Spleen (tissue), 11 donors: ENCODE data around the gene PROSER3. TPM values are rescaled to one million over a fixed set of nuclear protein-coding genes. Genes with fewer than 3 reads are reported as not detected.

Source experiments
- DNase-seq: peaks from one replicate; pipeline ENCODE4 v3.0.0-alpha.2; 2020
- H3K27ac ChIP-seq, 8 donors: fragments of 200-600 bp; sonication (generic) in 7 of 8; 1 replicate in 4 of 8; 2 replicates in 4 of 8; pipeline versions ENCODE4 v1.5.0 to v1.8.0; 2016 to 2021; ENCODE audit warnings: inconsistent platforms in 4 of 8, mild to moderate bottlenecking in 4 of 8, moderate library complexity in 1 of 8
- H3K27me3 ChIP-seq, 7 donors: fragments of 200-600 bp; sonication (generic) in 6 of 7; replicated peaks in 1 of 7; 1 replicate in 4 of 7; 2 replicates in 3 of 7; pipeline versions ENCODE4 v1.5.0 to v1.8.0; 2016 to 2021; ENCODE audit warnings: inconsistent platforms in 3 of 7, mild to moderate bottlenecking in 1 of 7
- H3K36me3 ChIP-seq, 6 donors: fragments of 200-600 bp; sonication (generic) in 5 of 6; 1 replicate in 4 of 6; 2 replicates in 2 of 6; pipeline versions ENCODE4 v1.5.0 to v1.8.0; 2016 to 2021; ENCODE audit warnings: inconsistent platforms in 2 of 6
- H3K4me1 ChIP-seq, 6 donors: fragments of 200-600 bp; sonication (generic) in 5 of 6; 1 replicate in 3 of 6; 2 replicates in 3 of 6; pipeline versions ENCODE4 v1.5.0 to v1.8.0; 2016 to 2021; ENCODE audit warnings: inconsistent platforms in 3 of 6
- H3K4me3 ChIP-seq, 8 donors: fragments of 200-600 bp; sonication (generic) in 7 of 8; 1 replicate in 4 of 8; 2 replicates in 4 of 8; pipeline versions ENCODE4 v1.5.0 to v1.8.0; 2016 to 2021; ENCODE audit warnings: inconsistent platforms in 4 of 8, mild to moderate bottlenecking in 4 of 8, moderate library complexity in 2 of 8
- H3K9me3 ChIP-seq, 8 donors: fragments of 200-600 bp; sonication (generic) in 7 of 8; 1 replicate in 4 of 8; 2 replicates in 4 of 8; pipeline versions ENCODE4 v1.5.0 to v1.8.0; 2016 to 2021; ENCODE audit warnings: inconsistent platforms in 4 of 8
- CTCF ChIP-seq, 11 experiments: fragments of 200-600 bp in 7 of 11; fragments of 450-650 bp in 4 of 11; sonication (generic) in 4 of 11; IDR thresholded peaks in 8 of 11; conservative IDR thresholded peaks in 3 of 11; 1 replicate in 7 of 11; 2 replicates in 4 of 11; pipeline versions ENCODE4 v1.4.0 to v1.8.0; 2016 to 2021; ENCODE audit warnings: antibody characterized with exemption in 11 of 11, inconsistent platforms in 4 of 11, mild to moderate bottlenecking in 1 of 11
- POLR2A ChIP-seq, 3 donors: fragments of 450-650 bp; IDR thresholded peaks; one replicate each; pipeline ENCODE4 v1.5.1; 2017; ENCODE audit warnings: antibody characterized with exemption in 3 of 3, mild to moderate bottlenecking in 1 of 3
- POLR2AphosphoS5 ChIP-seq, 3 donors: sonication (generic); formaldehyde crosslinking; IDR thresholded peaks; one replicate each; pipeline ENCODE4 v1.5.1; 2017; ENCODE audit warnings: antibody characterized with exemption in 3 of 3
- WGBS, 5 donors: extraction: QIAGEN DNeasy Blood & Tissue Kit in 3 of 5; methylation state at CpG; one replicate each; pipeline versions ENCODE4 v1.1.5 to v1.1.7; 2013 to 2018; 5-methylcytosine and 5-hydroxymethylcytosine counted together
- intact Hi-C: fragments of 100-400 bp; cut with DNase I; formaldehyde crosslinking; loops from one replicate; pipeline ENCODE4 v1.15.0; 2023; ENCODE audit warnings: low total_unique reads
- polyA plus RNA-seq, 3 donors: library from polyadenylated mRNA; stranded (reverse); fragments of 200-250 nt; gene quantifications; one replicate each; pipeline ENCODE4 v1.2.1, GENCODE V29; 2013
- total RNA-seq, 7 donors: library from RNA; depleted of rRNA in 3 of 7; stranded (reverse); fragments of >200 nt in 3 of 7; fragmentation: NEBNext Ultra II Directional in 4 of 7; extraction: Animal tissue kit (Norgen Biotek cat#: 25700) in 4 of 7; gene quantifications; one replicate each; pipeline versions ENCODE4 v1.1.0 to v1.2.1, GENCODE V29; 2016 to 2021
- donor health status: healthy with polysubstance abuse.
- donor health status: DM: no; HTN: no; CAD: no; lungs with moderate emphysema.
- donor health status: DM: no; HTN: no; CAD: no.
- donor health status: Bipolar disorder and iron deficiency.
- donor health status: healthy.
- donor health status: DM: no; HTN: no; CAD: no.
- donor health status: DM: yes; HTN: yes; CAD: no.

Gene PROSER3
- total and polyA plus RNA-seq, 10 donors, result 2.0 to 25.2 (median 14.8) TPM

- 91 to 95% (median 94%) methylated on average over 7 to 15 of the region's 15 CpGs for WGBS, 5 donors
- no peak for DNase-seq
- H3K4me3 ChIP-seq, result no peak overlapping the region
- intact Hi-C loops, result no loop called here
- H3K27ac ChIP-seq, result no peak overlapping the region
- peaks cover 0 to 54% (median 9%) of the 10 kb centered on the region in 6 donors for H3K36me3 ChIP-seq
- no peaks in the 10 kb centered on the region for H3K4me1 ChIP-seq
- H3K9me3 ChIP-seq, result no peaks in the 10 kb centered on the region
- TF ChIP-seq POLR2AphosphoS5 (IDR thresholded peaks at IDR 0.05) (no peak), POLR2A (IDR thresholded peaks at IDR 0.05) (no peak), CTCF (IDR thresholded peaks at IDR 0.05 in 8 of 11, conservative IDR thresholded peaks at IDR 0.05 in 3 of 11) (no peak)
- H3K27me3 ChIP-seq, result peaks cover 0 to 23% (median 0%) of the 10 kb centered on the region in 7 donors
Observed at GRCh38 chr19:35787227-35787799, 29.3 kb downstream of the PROSER3 start.

- H3K9me3 ChIP-seq, result no peaks in the 10 kb centered on the region
- peaks cover 0 to 24% (median 0%) of the 10 kb centered on the region in 7 donors for H3K27me3 ChIP-seq
- 80 to 88% (median 84%) methylated on average over 7 to 12 of the region's 12 CpGs for WGBS, 5 donors
- no peaks in the 10 kb centered on the region for H3K4me1 ChIP-seq
- intact Hi-C loops, result no loop called here
- TF ChIP-seq POLR2AphosphoS5 (IDR thresholded peaks at IDR 0.05), result no peak
- TF ChIP-seq CTCF (IDR thresholded peaks at IDR 0.05 in 8 of 11, conservative IDR thresholded peaks at IDR 0.05 in 3 of 11), result no peak
- no peak for TF ChIP-seq POLR2A (IDR thresholded peaks at IDR 0.05)
- H3K4me3 ChIP-seq, result no peak overlapping the region
- DNase-seq, result no peak
- peaks cover 0 to 43% (median 5%) of the 10 kb centered on the region in 6 donors for H3K36me3 ChIP-seq
- no peak overlapping the region for H3K27ac ChIP-seq
Observed at GRCh38 chr19:35788205-35788960, 30.4 kb downstream of the PROSER3 start.

GRCh38 chr19:35789195-35789977 lies 31.4 kb downstream of the PROSER3 start:
- H3K9me3 ChIP-seq, result no peaks in the 10 kb centered on the region
- no peak overlapping the region for H3K4me3 ChIP-seq
- peaks cover 0 to 24% (median 0%) of the 10 kb centered on the region in 7 donors for H3K27me3 ChIP-seq
- DNase-seq, result no peak
- peaks cover 0 to 34% (median 5%) of the 10 kb centered on the region in 6 donors for H3K36me3 ChIP-seq
- no peak overlapping the region for H3K27ac ChIP-seq
- intact Hi-C loops, result no loop called here
- 85 to 92% (median 90%) methylated on average over 6 to 11 of the region's 11 CpGs for WGBS, 5 donors
- TF ChIP-seq POLR2A (IDR thresholded peaks at IDR 0.05) (no peak), CTCF (IDR thresholded peaks at IDR 0.05 in 8 of 11, conservative IDR thresholded peaks at IDR 0.05 in 3 of 11) (no peak), POLR2AphosphoS5 (IDR thresholded peaks at IDR 0.05) (no peak)
- no peaks in the 10 kb centered on the region for H3K4me1 ChIP-seq
